ENCODE measurements around the gene ECSIT. TPM values are rescaled to one million over a fixed set of nuclear protein-coding genes. Genes with fewer than 3 reads are reported as not detected.

ECSIT gene
- total RNA-seq, 1 experiment from 2014 or later: 52.8 TPM

DNA sequence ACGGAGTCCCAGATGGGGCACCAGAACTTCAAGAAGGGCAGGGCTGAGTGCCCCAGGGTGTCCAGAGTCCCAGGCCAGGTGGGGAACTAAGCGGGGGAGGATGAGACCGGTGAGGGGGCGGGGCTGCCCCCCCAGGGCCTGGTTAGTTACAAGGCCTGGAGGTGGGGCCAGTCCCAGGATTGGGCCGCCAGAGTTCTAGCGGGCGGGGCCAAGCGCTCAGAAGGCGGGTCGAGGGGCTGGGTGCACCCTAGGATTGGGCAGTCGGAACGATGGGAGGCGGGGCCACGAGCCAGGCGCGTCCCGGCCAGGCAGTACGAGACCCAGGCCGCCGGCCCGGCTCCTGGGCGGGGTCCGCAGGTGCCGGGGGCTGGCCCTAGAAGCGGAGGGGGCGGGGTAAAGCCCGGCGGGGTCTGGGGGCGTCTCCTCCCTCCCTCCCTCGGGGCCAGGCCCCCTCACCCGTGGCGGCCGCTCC is 23.9 kb downstream of the ECSIT start:
- Histone ChIP-seq H3K9me3 (ENCODE audit: control insufficient read depth in 1 of 2, insufficient read depth in 1 of 2, low read depth in 1 of 2, low read length in 2 of 2) (no peaks in the 10 kb centered on the region), H3K27ac (ENCODE audit: low read depth, low read length) (peak overlapping the region; percentile 89), H3K9ac (ENCODE audit: low read length) (peak overlapping the region; percentile 87), H4K20me1 (ENCODE audit: insufficient read depth) (no peaks in the 10 kb centered on the region), H3K4me1 (ENCODE audit: control insufficient read depth in 1 of 2, insufficient read depth in 2 of 2, low read length in 2 of 2) (peaks cover 0 to 13% of the 10 kb centered on the region in 2 experiments; a peak in 2 of 4 replicates), H3K4me3 (replicated peaks in 1 of 2; ENCODE audit: low read depth in 1 of 2, low read length in 2 of 2) (peak overlapping the region; percentile 65 to 80), H3K27me3 (ENCODE audit: insufficient read depth, low read length) (no peaks in the 10 kb centered on the region), H2AFZ (ENCODE audit: low read depth, low read length, poor library complexity, severe bottlenecking) (no peak overlapping the region), H3K36me3 (ENCODE audit: control insufficient read depth in 1 of 2, insufficient read depth in 2 of 2, low read length in 2 of 2) (no peaks in the 10 kb centered on the region), H3K4me2 (ENCODE audit: low read length) (peak overlapping the region; percentile 94), H3K79me2 (ENCODE audit: insufficient read depth, low read length) (peaks cover 6% of the 10 kb centered on the region; the same call in 1 of the 2 replicates), H3K9me2 (ENCODE audit: insufficient read depth) (no peaks in the 10 kb centered on the region)
- ChIA-PET RAD21 (ENCODE audit: low non-redundant PET in 1 of 2, low total read pairs in 2 of 2, uncharacterized antibody in 2 of 2, unreplicated experiment in 2 of 2) (no interaction called here), POLR2A (interaction anchor here (1.0 kb wide), 1 partner anchor 124 kb away, joined by 3 read pairs; no protein-coding TSS in a partner anchor), CTCF (no interaction called here)
- peak; percentile 90 for DNase-seq (ENCODE audit: low read depth, low spot score)
- intact Hi-C loops (cut with micrococcal nuclease): loop anchor here (2.0 kb wide), 1 partner anchor 24 kb away; the partner anchor contains the start of gene ECSIT
- no TSS peak for BruUV-seq (replicated peaks)
- TF ChIP-seq SIN3A (IDR thresholded peaks at IDR 0.05; ENCODE audit: low read depth) (no peak), RAD21 (IDR thresholded peaks at IDR 0.05; ENCODE audit: low read depth) (no peak), POLR2A (IDR thresholded peaks at IDR 0.05; ENCODE audit: borderline replicate concordance, extremely low read depth, insufficient read depth, insufficient read length) (peak; percentile 12), SP1 (IDR thresholded peaks at IDR 0.05; ENCODE audit: low read depth) (peak; percentile 70), ELF1 (IDR thresholded peaks at IDR 0.05; ENCODE audit: borderline replicate concordance, low read depth) (no peak), CBX3 (IDR thresholded peaks at IDR 0.05; ENCODE audit: low read depth) (no peak), FOSL1 (IDR thresholded peaks at IDR 0.05; ENCODE audit: low read depth) (no peak), EGR1 (IDR thresholded peaks at IDR 0.05; ENCODE audit: low read depth) (peak; percentile 91), YY1 (IDR thresholded peaks at IDR 0.05; ENCODE audit: extremely low read depth, insufficient replicate concordance, low read depth, low read length) (no peak), ZFX (IDR thresholded peaks at IDR 0.05) (no peak), SRF (IDR thresholded peaks at IDR 0.05; ENCODE audit: low read depth) (no peak), JUND (IDR thresholded peaks at IDR 0.05) (no peak), EZH2 (IDR thresholded peaks at IDR 0.05) (no peak), POLR2AphosphoS5 (IDR thresholded peaks at IDR 0.05; ENCODE audit: low read depth, low read length) (peak; percentile 50), EZH2phosphoT487 (IDR thresholded peaks at IDR 0.05; ENCODE audit: borderline replicate concordance) (no peak), TCF7L2 (IDR thresholded peaks at IDR 0.05; ENCODE audit: borderline replicate concordance, extremely low read depth, insufficient read depth, insufficient read length) (no peak)
- TF ChIP-seq, protein P1, sequence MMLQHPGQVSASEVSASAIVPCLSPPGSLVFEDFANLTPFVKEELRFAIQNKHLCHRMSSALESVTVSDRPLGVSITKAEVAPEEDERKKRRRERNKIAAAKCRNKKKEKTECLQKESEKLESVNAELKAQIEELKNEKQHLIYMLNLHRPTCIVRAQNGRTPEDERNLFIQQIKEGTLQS (IDR thresholded peaks at IDR 0.05): no peak
- TF ChIP-seq, protein P2, sequence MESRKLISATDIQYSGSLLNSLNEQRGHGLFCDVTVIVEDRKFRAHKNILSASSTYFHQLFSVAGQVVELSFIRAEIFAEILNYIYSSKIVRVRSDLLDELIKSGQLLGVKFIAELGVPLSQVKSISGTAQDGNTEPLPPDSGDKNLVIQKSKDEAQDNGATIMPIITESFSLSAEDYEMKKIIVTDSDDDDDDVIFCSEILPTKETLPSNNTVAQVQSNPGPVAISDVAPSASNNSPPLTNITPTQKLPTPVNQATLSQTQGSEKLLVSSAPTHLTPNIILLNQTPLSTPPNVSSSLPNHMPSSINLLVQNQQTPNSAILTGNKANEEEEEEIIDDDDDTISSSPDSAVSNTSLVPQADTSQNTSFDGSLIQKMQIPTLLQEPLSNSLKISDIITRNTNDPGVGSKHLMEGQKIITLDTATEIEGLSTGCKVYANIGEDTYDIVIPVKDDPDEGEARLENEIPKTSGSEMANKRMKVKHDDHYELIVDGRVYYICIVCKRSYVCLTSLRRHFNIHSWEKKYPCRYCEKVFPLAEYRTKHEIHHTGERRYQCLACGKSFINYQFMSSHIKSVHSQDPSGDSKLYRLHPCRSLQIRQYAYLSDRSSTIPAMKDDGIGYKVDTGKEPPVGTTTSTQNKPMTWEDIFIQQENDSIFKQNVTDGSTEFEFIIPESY (IDR thresholded peaks at IDR 0.05; ENCODE audit: extremely low read depth, insufficient replicate concordance, low read length): no peak
- TF ChIP-seq, protein P3, sequence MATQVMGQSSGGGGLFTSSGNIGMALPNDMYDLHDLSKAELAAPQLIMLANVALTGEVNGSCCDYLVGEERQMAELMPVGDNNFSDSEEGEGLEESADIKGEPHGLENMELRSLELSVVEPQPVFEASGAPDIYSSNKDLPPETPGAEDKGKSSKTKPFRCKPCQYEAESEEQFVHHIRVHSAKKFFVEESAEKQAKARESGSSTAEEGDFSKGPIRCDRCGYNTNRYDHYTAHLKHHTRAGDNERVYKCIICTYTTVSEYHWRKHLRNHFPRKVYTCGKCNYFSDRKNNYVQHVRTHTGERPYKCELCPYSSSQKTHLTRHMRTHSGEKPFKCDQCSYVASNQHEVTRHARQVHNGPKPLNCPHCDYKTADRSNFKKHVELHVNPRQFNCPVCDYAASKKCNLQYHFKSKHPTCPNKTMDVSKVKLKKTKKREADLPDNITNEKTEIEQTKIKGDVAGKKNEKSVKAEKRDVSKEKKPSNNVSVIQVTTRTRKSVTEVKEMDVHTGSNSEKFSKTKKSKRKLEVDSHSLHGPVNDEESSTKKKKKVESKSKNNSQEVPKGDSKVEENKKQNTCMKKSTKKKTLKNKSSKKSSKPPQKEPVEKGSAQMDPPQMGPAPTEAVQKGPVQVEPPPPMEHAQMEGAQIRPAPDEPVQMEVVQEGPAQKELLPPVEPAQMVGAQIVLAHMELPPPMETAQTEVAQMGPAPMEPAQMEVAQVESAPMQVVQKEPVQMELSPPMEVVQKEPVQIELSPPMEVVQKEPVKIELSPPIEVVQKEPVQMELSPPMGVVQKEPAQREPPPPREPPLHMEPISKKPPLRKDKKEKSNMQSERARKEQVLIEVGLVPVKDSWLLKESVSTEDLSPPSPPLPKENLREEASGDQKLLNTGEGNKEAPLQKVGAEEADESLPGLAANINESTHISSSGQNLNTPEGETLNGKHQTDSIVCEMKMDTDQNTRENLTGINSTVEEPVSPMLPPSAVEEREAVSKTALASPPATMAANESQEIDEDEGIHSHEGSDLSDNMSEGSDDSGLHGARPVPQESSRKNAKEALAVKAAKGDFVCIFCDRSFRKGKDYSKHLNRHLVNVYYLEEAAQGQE (IDR thresholded peaks at IDR 0.05; ENCODE audit: low read depth): no peak
- TF ChIP-seq, protein P4, sequence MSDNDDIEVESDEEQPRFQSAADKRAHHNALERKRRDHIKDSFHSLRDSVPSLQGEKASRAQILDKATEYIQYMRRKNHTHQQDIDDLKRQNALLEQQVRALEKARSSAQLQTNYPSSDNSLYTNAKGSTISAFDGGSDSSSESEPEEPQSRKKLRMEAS (IDR thresholded peaks at IDR 0.05): no peak
- ATAC-seq: peak; percentile 96
